Measurements from ENCODE around the gene H2BK1.
A peak's percentile ranks its signal among the peaks of the same experiment; 100 is the strongest.

H2BK1 gene

GRCh38 chr7:151161757-151162156 is 48.5 kb downstream of the H2BK1 start:
- CTCF ChIA-PET: no interaction called here
- DNase-seq (ENCODE audit: extremely low spot score): no peak
- POLR2A ChIA-PET: interaction anchor here (0.6 kb wide), 1 partner anchor 365 kb away, joined by 3 read pairs; no protein-coding TSS in a partner anchor
- TF ChIP-seq BHLHE40 (IDR thresholded peaks at IDR 0.05; ENCODE audit: borderline replicate concordance): no peak
- peak; percentile 72; the same call in 1 of the 2 replicates for TF ChIP-seq PKNOX1 (IDR thresholded peaks at IDR 0.05)
- no peak for TF ChIP-seq CTBP1 (IDR thresholded peaks at IDR 0.05; ENCODE audit: borderline replicate concordance)

All from HEK293T (cell line).